OCI-LY1 (cell line): ENCODE data around the gene TRIM31.
A peak's percentile ranks its signal among the peaks of the same experiment; 100 is the strongest.

Experiments used
- H2AFZ ChIP-seq: fragments of 200-600 bp; sonication (generic), shearing (Covaris generic); 2 replicates; pipeline ENCODE4 v1.6.0; 2014; ENCODE audit warnings: antibody characterized with exemption, mild to moderate bottlenecking, low read length
- H3F3A ChIP-seq: fragments of 200-600 bp; sonication (generic), shearing (Covaris generic); 2 replicates; pipeline ENCODE4 v1.6.0; 2014; ENCODE audit warnings: mild to moderate bottlenecking, antibody characterized with exemption, low read length, moderate library complexity; ENCODE audit not compliant: insufficient read depth
- H3K27ac ChIP-seq: fragments of 200-600 bp; sonication (generic); 2 replicates; pipeline ENCODE4 v1.5.1; 2014; ENCODE audit warnings: low read length, mixed run types, mild to moderate bottlenecking, low read depth; ENCODE audit not compliant: poor library complexity, severe bottlenecking
- H3K27me3 ChIP-seq: fragments of 200-600 bp; sonication (generic); 2 replicates; pipeline ENCODE4 v1.6.0; 2014; ENCODE audit warnings: antibody characterized with exemption, mild to moderate bottlenecking, low read length, moderate library complexity; ENCODE audit not compliant: insufficient read depth
- H3K36me3 ChIP-seq: fragments of 200-600 bp; sonication (generic); 2 replicates; pipeline ENCODE4 v1.6.1; 2014; ENCODE audit warnings: mild to moderate bottlenecking, antibody characterized with exemption, low read length, moderate library complexity, mixed read lengths; ENCODE audit not compliant: insufficient read depth
- H3K4me1 ChIP-seq: fragments of 200-600 bp; sonication (generic); 2 replicates; pipeline ENCODE4 v1.5.1; 2014; ENCODE audit warnings: mild to moderate bottlenecking, low read length, moderate library complexity; ENCODE audit not compliant: insufficient read depth, severe bottlenecking
- H3K4me2 ChIP-seq: fragments of 200-600 bp; sonication (generic), shearing (Covaris generic); 2 replicates; pipeline ENCODE4 v1.6.1; 2014; ENCODE audit warnings: low read length
- H3K4me3 ChIP-seq: fragments of 200-600 bp; sonication (generic); 2 replicates; pipeline ENCODE4 v1.5.1; 2014; ENCODE audit warnings: low read length, low read depth, mild to moderate bottlenecking, mixed read lengths; ENCODE audit not compliant: poor library complexity, severe bottlenecking
- H3K79me2 ChIP-seq: fragments of 200-600 bp; shearing (Covaris generic); 2 replicates; pipeline ENCODE4 v1.6.1; 2016; ENCODE audit warnings: mixed run types, low read length, mixed read lengths; ENCODE audit not compliant: insufficient read depth
- H3K9ac ChIP-seq: fragments of 200-600 bp; sonication (generic), shearing (Covaris generic); 2 replicates; pipeline ENCODE4 v1.6.1; 2014; ENCODE audit warnings: mild to moderate bottlenecking, low read length, mixed read lengths
- H3K9me2 ChIP-seq: fragments of 200-600 bp; sonication (generic), shearing (Covaris generic); 2 replicates; pipeline ENCODE4 v1.6.1; 2014; ENCODE audit warnings: low read depth, mild to moderate bottlenecking, low read length, mixed read lengths
- H3K9me3 ChIP-seq: fragments of 200-600 bp; shearing (Covaris generic); 2 replicates; pipeline ENCODE4 v1.6.1; 2014; ENCODE audit warnings: low read length, mixed read lengths
- H4K20me1 ChIP-seq: fragments of 200-600 bp; sonication (generic), shearing (Covaris generic); 2 replicates; pipeline ENCODE4 v1.6.0; 2016; ENCODE audit warnings: mild to moderate bottlenecking, low read length; ENCODE audit not compliant: insufficient read depth
- EZH2 ChIP-seq: fragments of 200-600 bp; sonication (generic), shearing (Covaris generic); IDR thresholded peaks from 2 replicates; pipeline ENCODE4 v1.8.0; 2017; ENCODE audit warnings: borderline replicate concordance, mixed run types, mild to moderate bottlenecking, antibody characterized with exemption, low read length, moderate library complexity, mixed read lengths
- TF ChIP-seq, protein P1 (sequence below): fragments of 200-600 bp; sonication (generic), shearing (Covaris generic); IDR thresholded peaks from 2 replicates; pipeline ENCODE4 v1.5.1; 2017; ENCODE audit warnings: mild to moderate bottlenecking, antibody characterized with exemption, low read length, moderate library complexity, mixed read lengths

The TRIM31 gene

GRCh38 chr6:30067460-30068139, 45.3 kb downstream of the TRIM31 start:
- Histone ChIP-seq H3K27me3 (no peaks in the 10 kb centered on the region), H2AFZ (0 out of 2 replicates have a peak overlapping the region, but pooled peaks have one; percentile 8), H3K79me2 (peaks cover 7% of the 10 kb centered on the region; the same call in 1 of the 2 replicates), H3K4me3 (peak overlapping the region; percentile 90), H3K9me2 (no peaks in the 10 kb centered on the region), H4K20me1 (no peaks in the 10 kb centered on the region), H3K9me3 (no peaks in the 10 kb centered on the region), H3F3A (no peaks in the 10 kb centered on the region), H3K36me3 (peaks cover 19% of the 10 kb centered on the region; the same call in 1 of the 2 replicates), H3K4me2 (peak overlapping the region; percentile 88), H3K9ac (peak overlapping the region; percentile 74), H3K27ac (peak overlapping the region; percentile 8), H3K4me1 (peaks cover 33% of the 10 kb centered on the region)
- TF ChIP-seq, protein P1, sequence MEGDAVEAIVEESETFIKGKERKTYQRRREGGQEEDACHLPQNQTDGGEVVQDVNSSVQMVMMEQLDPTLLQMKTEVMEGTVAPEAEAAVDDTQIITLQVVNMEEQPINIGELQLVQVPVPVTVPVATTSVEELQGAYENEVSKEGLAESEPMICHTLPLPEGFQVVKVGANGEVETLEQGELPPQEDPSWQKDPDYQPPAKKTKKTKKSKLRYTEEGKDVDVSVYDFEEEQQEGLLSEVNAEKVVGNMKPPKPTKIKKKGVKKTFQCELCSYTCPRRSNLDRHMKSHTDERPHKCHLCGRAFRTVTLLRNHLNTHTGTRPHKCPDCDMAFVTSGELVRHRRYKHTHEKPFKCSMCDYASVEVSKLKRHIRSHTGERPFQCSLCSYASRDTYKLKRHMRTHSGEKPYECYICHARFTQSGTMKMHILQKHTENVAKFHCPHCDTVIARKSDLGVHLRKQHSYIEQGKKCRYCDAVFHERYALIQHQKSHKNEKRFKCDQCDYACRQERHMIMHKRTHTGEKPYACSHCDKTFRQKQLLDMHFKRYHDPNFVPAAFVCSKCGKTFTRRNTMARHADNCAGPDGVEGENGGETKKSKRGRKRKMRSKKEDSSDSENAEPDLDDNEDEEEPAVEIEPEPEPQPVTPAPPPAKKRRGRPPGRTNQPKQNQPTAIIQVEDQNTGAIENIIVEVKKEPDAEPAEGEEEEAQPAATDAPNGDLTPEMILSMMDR: no peak
- TF ChIP-seq EZH2: no peak

DNA sequence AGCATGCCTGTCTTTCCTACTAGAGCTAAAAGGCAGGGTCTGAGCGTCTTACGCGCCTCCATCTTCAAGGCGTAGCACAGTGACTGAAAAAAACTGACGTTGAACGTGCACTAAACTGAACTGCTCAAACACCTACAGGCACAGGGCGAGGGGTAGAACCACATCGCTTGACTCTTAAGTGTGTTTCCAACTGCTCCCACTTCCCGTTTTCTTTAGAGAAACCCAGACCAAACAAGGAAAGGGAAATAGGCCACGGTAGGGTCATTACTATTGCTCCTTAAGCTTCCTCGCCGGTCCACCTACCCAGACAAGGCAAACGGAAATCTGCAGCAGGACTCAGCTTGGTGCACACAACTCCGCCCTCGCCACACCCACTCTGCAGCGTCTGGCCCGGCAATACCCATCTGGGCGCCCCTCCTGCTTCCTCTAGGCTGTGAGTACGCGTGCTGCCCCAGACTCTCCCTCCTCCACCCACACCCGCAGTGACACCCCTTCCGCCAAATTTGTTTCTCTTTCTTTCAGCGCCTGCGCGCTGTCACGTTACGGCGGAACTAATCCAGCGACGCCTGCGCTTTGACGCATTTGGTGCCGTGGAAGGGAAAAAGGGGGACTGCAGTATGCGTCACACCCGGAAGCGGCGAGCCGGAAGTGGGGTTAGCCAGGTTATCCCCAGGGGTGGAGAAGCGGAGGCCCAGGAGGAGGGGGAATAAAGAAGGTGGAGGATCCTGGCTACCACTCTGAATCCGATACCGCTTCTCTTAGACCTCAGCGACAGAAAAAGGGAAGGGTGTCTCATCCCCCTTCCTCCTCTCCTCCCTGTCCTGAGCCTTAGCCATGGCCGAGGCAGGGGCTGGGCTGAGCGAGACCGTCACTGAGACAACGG, 46.1 kb downstream of the TRIM31 start, which contains the start of gene PPP1R11:
Gene PPP1R11 (plus strand): TSS at position 622 of the 883 bp plus-strand sequence. CDS start 213 bp downstream, at position 835.
- Histone ChIP-seq H3K9ac (peak within 1 kb of the TSS; percentile 76), H3K4me3 (peak within 1 kb of the TSS; percentile 90), H3K9me2 (no peaks in the 10 kb centered on the region), H2AFZ (peak within 1 kb of the TSS; percentile 19; the same call in 1 of the 2 replicates), H3F3A (no peaks in the 10 kb centered on the region), H3K36me3 (peaks cover 19% of the 10 kb centered on the region; the same call in 1 of the 2 replicates), H3K27ac (peak within 1 kb of the TSS; percentile 78), H3K4me2 (peak within 1 kb of the TSS; percentile 98), H3K27me3 (no peaks in the 10 kb centered on the region), H3K9me3 (no peaks in the 10 kb centered on the region), H4K20me1 (no peaks in the 10 kb centered on the region), H3K4me1 (peaks cover 41% of the 10 kb centered on the region), H3K79me2 (peaks cover 7% of the 10 kb centered on the region; the same call in 1 of the 2 replicates)
- TF ChIP-seq, protein P1: no peak; the same call in 1 of the 2 replicates
- no peak for TF ChIP-seq EZH2

GRCh38 chr6:30066082-30066481, 46.8 kb downstream of the TRIM31 start:
- no peak for TF ChIP-seq EZH2
- TF ChIP-seq, protein P1: no peak
- Histone ChIP-seq H2AFZ (peak overlapping the region; percentile 19; the same call in 1 of the 2 replicates), H3K9me2 (no peaks in the 10 kb centered on the region), H3K9me3 (no peaks in the 10 kb centered on the region), H3K79me2 (peaks cover 7% of the 10 kb centered on the region; the same call in 1 of the 2 replicates), H3K4me3 (peak overlapping the region; percentile 90), H3K4me2 (peak overlapping the region; percentile 98), H3F3A (no peaks in the 10 kb centered on the region), H3K4me1 (peaks cover 42% of the 10 kb centered on the region), H4K20me1 (no peaks in the 10 kb centered on the region), H3K36me3 (peaks cover 19% of the 10 kb centered on the region; the same call in 1 of the 2 replicates), H3K27me3 (no peaks in the 10 kb centered on the region), H3K27ac (peak overlapping the region; percentile 78), H3K9ac (peak overlapping the region; percentile 76)
